Measurements from ENCODE around the gene TMEM272. TPM values are rescaled to one million over a fixed set of nuclear protein-coding genes. Genes with fewer than 3 reads are reported as not detected.

The TMEM272 gene
- total and polyA plus RNA-seq, 2 donors (not counting 3 experiments of a cell fraction or from before 2014, with no cell fraction given): not detected

GRCh38 chr13:51881296-51881695 lies 36.3 kb upstream of the TMEM272 start:
- Histone ChIP-seq H3K4me3 (replicated peaks in 1 of 3; ENCODE audit: insufficient read depth in 1 of 3, low read depth in 1 of 3, low read length in 3 of 3) (no peak overlapping the region), H3K9me3 (replicated peaks; ENCODE audit: control insufficient read depth, insufficient read depth, low read length) (no peaks in the 10 kb centered on the region), H3K9me1 (replicated peaks; ENCODE audit: control insufficient read depth, extremely low read depth, insufficient read depth, low read length) (no peaks in the 10 kb centered on the region), H3K27me3 (ENCODE audit: control insufficient read depth in 2 of 2, insufficient read depth in 2 of 2, low read length in 2 of 2) (peaks cover 0 to 17% of the 10 kb centered on the region in 2 experiments), H3K4me1 (ENCODE audit: control insufficient read depth, extremely low read depth, insufficient read depth, low read length) (no peaks in the 10 kb centered on the region), H3K27ac (ENCODE audit: insufficient read depth, low read depth, low read length) (no peak overlapping the region), H2AFZ (ENCODE audit: low read depth, low read length) (no peak overlapping the region), H3K4me2 (ENCODE audit: insufficient read depth, low read length) (no peak overlapping the region), H3K9ac (replicated peaks; ENCODE audit: extremely low read depth, insufficient read depth, low read length) (no peak overlapping the region), H3K79me2 (ENCODE audit: control insufficient read depth, insufficient read depth, low read length) (no peaks in the 10 kb centered on the region), H4K20me1 (replicated peaks; ENCODE audit: control insufficient read depth, extremely low read depth, insufficient read depth, low read length) (no peaks in the 10 kb centered on the region), H3K36me3 (ENCODE audit: control insufficient read depth in 2 of 2, extremely low read depth in 1 of 2, insufficient read depth in 2 of 2, low read length in 2 of 2) (no peaks in the 10 kb centered on the region)
- dilution Hi-C loops (cut with MboI; ENCODE audit: extremely low pct_ligation_motif_present, low sequenced_read_pairs) (no loop called here), intact Hi-C loops (cut with micrococcal nuclease) (no loop called here)
- ChIA-PET CTCF (interaction anchor here (1.0 kb wide), 1 partner anchor 12 kb away, joined by 4 read pairs; no protein-coding TSS in a partner anchor), POLR2A (no interaction called here)
- BruUV-seq (replicated peaks): no TSS peak
- FAIRE-seq (no peak), DNase-seq (ENCODE audit: low read depth, low spot score) (no peak)
- no peak for TF ChIP-seq FOS (IDR thresholded peaks at IDR 0.05; ENCODE audit: borderline replicate concordance, insufficient read depth, low read length)
- TF ChIP-seq CTCF (IDR thresholded peaks at IDR 0.05; ENCODE audit: extremely low read depth in 1 of 2, insufficient read depth in 1 of 2, low read depth in 1 of 2, low read length in 2 of 2): no peak
- no peak for TF ChIP-seq EZH2 (IDR thresholded peaks at IDR 0.05; ENCODE audit: borderline replicate concordance, low read depth, low read length, severe bottlenecking)
- TF ChIP-seq POLR2A (IDR thresholded peaks at IDR 0.05; ENCODE audit: low read depth, low read length): no peak
- no peak for TF ChIP-seq POLR2AphosphoS5 (IDR thresholded peaks at IDR 0.05; ENCODE audit: insufficient read depth, low read depth, low read length)
- no peak for TF ChIP-seq MYC (IDR thresholded peaks at IDR 0.05; ENCODE audit: low read depth, low read length)
- TF ChIP-seq JUN (IDR thresholded peaks at IDR 0.05; ENCODE audit: borderline replicate concordance, insufficient read depth, insufficient read length, low read depth): no peak
- TF ChIP-seq MAX (IDR thresholded peaks at IDR 0.05; ENCODE audit: insufficient read depth, insufficient read length): no peak
- no peak for TF ChIP-seq GATA2 (IDR thresholded peaks at IDR 0.05; ENCODE audit: insufficient read depth, insufficient read length, low read depth, low read length)

All from endothelial cell of umbilical vein (primary cell).